ENCODE results near the gene FAM47E. TPM values are rescaled to one million over a fixed set of nuclear protein-coding genes. Genes with fewer than 3 reads are reported as not detected.

FAM47E gene
- total and polyA plus RNA-seq, 2 of the 8 experiments (the other 6 are each of a cell fraction or from before 2014, with no cell fraction given), result 1.3 to 1.4 TPM

GRCh38 chr4:76280488-76281441 lies 29.2 kb downstream of the FAM47E start:
- Histone ChIP-seq H3K4me3 (ENCODE audit: extremely low read depth in 1 of 4, insufficient read depth in 2 of 4, low read depth in 3 of 4, low read length in 4 of 4) (no peak overlapping the region), H2AFZ (ENCODE audit: low read length) (no peak overlapping the region), H3K27me3 (replicated peaks in 1 of 4; ENCODE audit: control insufficient read depth in 3 of 4, extremely low read depth in 1 of 4, insufficient read depth in 3 of 4, low read length in 3 of 4) (peaks cover 0 to 1% (median 0%) of the 10 kb centered on the region in 4 experiments; a peak in 1 of 7 replicates), H3K79me1 (ENCODE audit: low read depth, low read length) (no peaks in the 10 kb centered on the region), H3K27ac (ENCODE audit: low read depth, low read length) (no peak overlapping the region), H3K18ac (ENCODE audit: extremely low read depth, low read length) (no peak overlapping the region), H2BK5ac (ENCODE audit: low read depth, low read length) (no peak overlapping the region), H3K14ac (ENCODE audit: insufficient read length) (no peak overlapping the region), H4K5ac (ENCODE audit: insufficient read length, low read depth, low read length) (no peak overlapping the region), H3K4ac (replicated peaks; ENCODE audit: insufficient read length, low read depth, low read length) (no peak overlapping the region), H3K4me2 (ENCODE audit: insufficient read depth in 1 of 2, low read depth in 2 of 2, low read length in 2 of 2) (no peak overlapping the region), H3K4me1 (replicated peaks in 1 of 4; ENCODE audit: control insufficient read depth in 3 of 4, insufficient read depth in 4 of 4, low read length in 3 of 4) (no peaks in the 10 kb centered on the region; a peak in 1 of 7 replicates), H3K79me2 (ENCODE audit: control insufficient read depth in 1 of 2, insufficient read depth in 2 of 2, low read length in 2 of 2) (no peaks in the 10 kb centered on the region), H2BK120ac (replicated peaks; ENCODE audit: low read depth, low read length) (no peak overlapping the region), H3K9ac (replicated peaks in 1 of 4; ENCODE audit: extremely low read depth in 1 of 4, low read depth in 3 of 4, low read length in 3 of 4) (no peak overlapping the region), H2BK12ac (ENCODE audit: low read depth, low read length) (no peak overlapping the region), H3K56ac (replicated peaks; ENCODE audit: insufficient read length, low read depth, low read length) (no peak overlapping the region), H3K23me2 (ENCODE audit: low read depth, low read length) (no peaks in the 10 kb centered on the region; the same call in 1 of the 2 replicates), H3K23ac (ENCODE audit: insufficient read length) (no peak overlapping the region), H4K20me1 (replicated peaks in 1 of 2; ENCODE audit: control insufficient read depth in 1 of 2, insufficient read depth in 2 of 2, low read length in 2 of 2) (no peaks in the 10 kb centered on the region), H3K36me3 (ENCODE audit: control insufficient read depth in 2 of 4, insufficient read depth in 4 of 4, low read length in 3 of 4) (no peaks in the 10 kb centered on the region), H2BK15ac (ENCODE audit: low read length) (no peak overlapping the region), H4K8ac (ENCODE audit: extremely low read depth, insufficient read depth, low read length) (no peak overlapping the region), H3K9me3 (ENCODE audit: insufficient read depth in 2 of 2, low read depth in 1 of 2, low read length in 1 of 2) (no peaks in the 10 kb centered on the region), H2BK20ac (ENCODE audit: low read length) (no peak overlapping the region), H2AK5ac (ENCODE audit: low read depth, low read length) (no peak overlapping the region), H4K91ac (replicated peaks; ENCODE audit: insufficient read length, low read length) (no peak overlapping the region)
- DNase-seq (ENCODE audit: low read depth in 1 of 2, low spot score in 2 of 2), result no peak
- WGBS, 2 experiments (ENCODE audit: extremely low coverage in 1 of 2, insufficient coverage in 1 of 2, insufficient read length in 1 of 2, insufficient replicate concordance in 2 of 2, low coverage in 1 of 2, low lambda C conversion rate in 2 of 2, missing lambda C conversion rate in 1 of 2), result 82% methylated on average over 5 of the region's 6 CpGs; no CpG with 5 or more reads in 1 of the 2 experiments
- FAIRE-seq, result no peak
- ChIA-PET POLR2A (ENCODE audit: partially characterized antibody) (interaction anchor here (1.6 kb wide), 1 partner anchor 30 kb away, joined by 3 read pairs; no protein-coding TSS in a partner anchor), CTCF (ENCODE audit: partially characterized antibody) (interaction anchor here (0.6 to 1.4 kb wide), 8 partner anchors 10 to 150 kb away, joined by 3 to 7 read pairs (median 3); no protein-coding TSS in a partner anchor)
- TF ChIP-seq BRCA1 (IDR thresholded peaks at IDR 0.05; ENCODE audit: low read depth, low read length) (no peak), TEAD4 (IDR thresholded peaks at IDR 0.05; ENCODE audit: low read depth, low read length) (no peak), MAX (IDR thresholded peaks at IDR 0.05) (no peak), ZNF274 (IDR thresholded peaks at IDR 0.05; ENCODE audit: borderline replicate concordance, extremely low read depth, low read length) (no peak)

All from H1 (cell line).